Measurements from ENCODE around the gene NKX2-8.
A peak's percentile ranks its signal among the peaks of the same experiment; 100 is the strongest.

Gene NKX2-8

DNA sequence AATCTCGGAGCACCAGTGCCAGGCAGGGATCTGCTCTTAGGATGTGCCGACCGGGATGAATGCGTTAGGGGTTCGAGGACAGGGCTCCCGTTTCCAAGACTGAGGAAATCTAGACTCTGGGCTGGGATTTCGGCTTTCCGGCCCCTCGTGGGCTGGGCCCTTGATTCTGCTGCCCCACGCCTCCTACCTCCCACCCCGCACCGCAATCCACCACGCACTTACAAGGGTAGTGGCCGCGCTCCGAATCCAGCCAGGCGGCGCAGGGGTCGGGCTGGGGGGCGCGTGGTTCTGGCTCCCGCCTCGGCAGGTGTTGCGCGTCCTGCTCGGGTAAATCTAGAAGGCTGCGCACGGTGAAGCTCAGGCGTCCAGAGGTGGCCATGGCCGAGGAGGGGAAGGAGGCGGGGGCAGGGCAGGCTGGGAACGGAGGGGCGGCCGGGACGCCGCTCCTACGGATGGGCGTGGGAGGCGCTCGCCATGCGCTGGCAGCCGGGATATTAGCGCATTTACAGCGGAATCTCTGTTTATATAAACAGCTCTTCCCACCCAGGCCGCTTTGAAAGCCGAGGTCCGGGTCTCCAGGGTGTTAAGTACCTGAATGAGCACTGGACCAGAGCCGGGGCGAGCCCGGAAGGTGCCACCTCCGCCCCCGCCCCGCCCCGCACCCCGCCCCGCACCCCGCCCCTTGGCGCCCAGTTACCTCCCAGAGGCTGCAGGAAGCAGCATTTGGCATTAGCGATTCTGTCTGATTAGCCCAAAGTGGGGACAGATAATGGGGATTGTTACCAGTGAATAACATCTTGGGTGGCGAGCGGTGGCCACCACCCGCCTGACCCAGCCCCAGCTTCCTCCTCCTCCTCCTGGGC, at the start of gene NKX2-8:
Gene NKX2-8, minus strand, starts transcription at position 604 of the 863 bp plus-strand sequence. Its CDS starts 225 bp downstream, at position 379.
- no peak for TF ChIP-seq POLR2A (IDR thresholded peaks at IDR 0.05; ENCODE audit: low read length)
- no peak for TF ChIP-seq GATA1 (IDR thresholded peaks at IDR 0.05; ENCODE audit: low read depth, low read length)
- no peak for DNase-seq

DNA sequence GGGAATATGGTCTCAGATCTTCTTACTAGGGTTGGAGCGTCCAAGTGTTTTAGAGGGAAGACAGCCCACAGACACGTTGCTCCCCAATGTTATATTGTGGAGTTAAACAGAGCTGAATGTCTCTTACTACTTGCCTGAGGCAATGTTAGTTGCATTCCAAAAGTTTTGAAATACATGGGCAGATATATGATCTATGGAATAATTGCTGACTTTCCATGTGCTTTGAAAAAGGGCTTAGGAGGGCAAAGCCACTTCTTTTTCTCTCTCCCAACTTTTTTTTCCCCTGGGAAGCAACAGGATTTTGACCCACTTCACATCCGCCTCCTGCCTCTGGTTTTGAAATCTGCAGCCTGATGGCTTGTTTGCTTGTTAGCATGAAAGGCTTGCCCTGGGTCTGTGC, 45.6 kb upstream of the NKX2-8 start:
- DNase-seq = no peak
- TF ChIP-seq GATA1 (IDR thresholded peaks at IDR 0.05; ENCODE audit: low read depth, low read length) (no peak), POLR2A (IDR thresholded peaks at IDR 0.05; ENCODE audit: low read length) (no peak)

DNA sequence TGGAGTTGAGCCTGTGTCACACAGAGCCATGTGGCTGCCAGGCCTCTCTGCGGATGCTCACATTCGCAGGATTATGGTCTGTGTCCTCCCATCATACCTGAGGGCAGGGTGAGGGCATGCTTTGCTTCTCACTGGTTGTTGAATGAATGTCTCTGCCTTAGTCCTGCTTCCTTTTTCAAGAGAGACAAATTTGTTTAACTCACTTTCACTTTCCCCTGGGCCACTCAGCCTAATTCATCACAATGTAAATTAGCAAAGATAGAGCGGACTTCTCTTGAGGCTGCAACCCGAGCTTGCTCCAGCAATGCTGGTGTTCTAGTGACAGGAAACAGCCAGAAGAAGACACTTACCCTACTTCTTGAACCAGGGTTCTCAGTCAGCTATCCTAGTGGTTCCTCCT, 43.7 kb upstream of the NKX2-8 start:
- no peak for DNase-seq
- TF ChIP-seq GATA1 (IDR thresholded peaks at IDR 0.05; ENCODE audit: low read depth, low read length) = no peak
- no peak for TF ChIP-seq POLR2A (IDR thresholded peaks at IDR 0.05; ENCODE audit: low read length)

DNA sequence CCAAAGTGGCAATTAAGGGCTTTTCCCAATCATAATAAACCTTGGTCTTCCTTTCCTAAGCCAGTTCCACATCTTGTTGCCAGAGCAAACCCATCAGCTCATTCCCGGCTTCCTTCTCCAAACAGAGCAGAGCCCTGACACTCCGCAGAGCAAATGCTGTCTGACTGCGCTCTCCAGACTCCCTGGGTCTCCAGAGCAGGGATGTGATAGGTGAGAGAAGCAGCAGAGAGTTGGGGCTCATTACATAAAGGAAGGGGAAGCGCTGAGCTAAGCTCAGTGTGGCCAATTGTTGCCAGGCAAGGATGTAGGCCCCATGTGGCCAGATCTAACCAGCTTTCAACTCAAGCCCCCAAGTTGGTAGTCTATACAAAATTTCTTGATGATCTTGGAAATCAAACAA, 43.0 kb upstream of the NKX2-8 start:
- TF ChIP-seq POLR2A (IDR thresholded peaks at IDR 0.05; ENCODE audit: low read length) = no peak
- TF ChIP-seq GATA1 (IDR thresholded peaks at IDR 0.05; ENCODE audit: low read depth, low read length) = no peak
- no peak for DNase-seq

DNA sequence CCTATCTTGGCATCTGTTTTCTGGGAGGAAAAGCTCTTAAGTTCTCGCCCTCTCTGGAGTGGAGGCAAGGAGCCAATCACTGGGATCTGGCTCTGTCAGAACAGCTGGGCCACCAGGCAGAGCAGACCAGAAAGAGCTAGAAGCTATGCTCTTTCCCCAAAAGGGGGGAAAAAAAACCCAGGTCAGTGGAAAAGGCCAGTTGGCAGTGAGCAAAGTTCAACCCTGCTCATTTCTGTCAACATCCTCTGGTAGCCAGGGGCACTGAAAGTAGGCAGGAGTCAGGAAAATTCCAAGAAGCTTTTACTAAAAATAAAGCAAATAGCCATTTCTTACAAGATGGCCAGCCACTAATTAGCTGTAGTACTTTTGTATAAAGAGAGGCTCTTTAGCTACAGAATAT, 42.6 kb upstream of the NKX2-8 start:
- no peak for DNase-seq
- TF ChIP-seq POLR2A (IDR thresholded peaks at IDR 0.05; ENCODE audit: low read length) = no peak
- TF ChIP-seq GATA1 (IDR thresholded peaks at IDR 0.05; ENCODE audit: low read depth, low read length) = no peak

DNA sequence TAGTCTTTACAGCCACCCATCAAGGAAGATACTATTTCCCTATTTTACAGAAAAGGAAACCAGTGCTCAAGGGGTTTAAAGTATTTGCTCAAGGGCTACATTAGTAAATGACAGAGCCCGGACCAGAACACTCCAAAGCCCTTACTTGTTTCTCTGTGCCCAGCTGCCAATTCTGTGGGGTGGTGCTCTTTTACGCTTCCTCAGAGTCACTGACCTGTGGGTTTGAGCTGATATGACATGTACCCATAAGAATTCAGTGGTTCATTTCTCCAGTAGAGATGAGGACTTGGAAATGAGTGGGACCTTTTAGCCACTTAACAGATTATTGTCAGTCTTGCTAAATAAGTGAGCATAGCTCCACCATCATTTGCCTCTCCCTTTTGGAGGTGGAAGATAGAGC, 37.4 kb upstream of the NKX2-8 start:
- TF ChIP-seq GATA1 (IDR thresholded peaks at IDR 0.05; ENCODE audit: low read depth, low read length) (no peak), POLR2A (IDR thresholded peaks at IDR 0.05; ENCODE audit: low read length) (no peak)
- DNase-seq = no peak

DNA sequence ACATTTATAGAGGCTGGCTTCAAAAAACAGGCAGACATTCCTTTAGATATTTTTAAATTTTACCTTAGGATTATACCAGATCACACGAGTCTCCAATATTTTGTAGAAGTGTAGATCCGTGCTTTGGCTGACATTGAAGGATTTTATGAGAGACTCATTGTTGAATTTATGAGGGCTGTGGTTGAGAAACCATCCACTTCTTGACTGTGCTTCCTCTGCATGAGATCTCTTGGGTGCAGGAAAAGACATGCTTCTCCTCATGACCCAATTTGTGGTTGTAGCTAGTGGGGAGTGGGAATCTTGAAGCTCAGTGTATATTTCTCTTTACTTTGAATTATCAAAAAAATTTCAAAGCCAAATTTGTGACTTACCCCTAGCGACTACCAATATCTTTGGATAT, 36.7 kb upstream of the NKX2-8 start:
- no peak for TF ChIP-seq GATA1 (IDR thresholded peaks at IDR 0.05; ENCODE audit: low read depth, low read length)
- no peak for TF ChIP-seq POLR2A (IDR thresholded peaks at IDR 0.05; ENCODE audit: low read length)
- no peak for DNase-seq

DNA sequence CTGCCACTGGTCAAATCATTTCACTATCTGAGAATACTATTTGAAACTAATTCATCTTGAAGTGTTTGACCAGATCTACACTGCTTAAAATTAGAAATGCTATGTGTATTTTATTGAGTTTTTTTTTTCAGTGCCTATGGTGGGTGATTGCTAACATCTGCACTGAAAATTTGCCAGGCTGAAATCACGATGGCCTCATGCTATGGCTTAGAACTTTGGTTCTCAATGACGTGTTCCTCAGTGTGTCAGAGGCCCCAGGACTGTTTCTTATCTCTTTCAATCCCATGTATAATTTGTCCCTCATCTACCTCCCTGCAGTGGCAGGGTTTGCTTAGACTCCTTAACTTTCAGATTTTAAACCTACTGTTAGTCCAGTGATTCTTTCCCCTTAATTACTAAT, 36.2 kb upstream of the NKX2-8 start:
- DNase-seq = no peak
- no peak for TF ChIP-seq POLR2A (IDR thresholded peaks at IDR 0.05; ENCODE audit: low read length)
- no peak for TF ChIP-seq GATA1 (IDR thresholded peaks at IDR 0.05; ENCODE audit: low read depth, low read length)

DNA sequence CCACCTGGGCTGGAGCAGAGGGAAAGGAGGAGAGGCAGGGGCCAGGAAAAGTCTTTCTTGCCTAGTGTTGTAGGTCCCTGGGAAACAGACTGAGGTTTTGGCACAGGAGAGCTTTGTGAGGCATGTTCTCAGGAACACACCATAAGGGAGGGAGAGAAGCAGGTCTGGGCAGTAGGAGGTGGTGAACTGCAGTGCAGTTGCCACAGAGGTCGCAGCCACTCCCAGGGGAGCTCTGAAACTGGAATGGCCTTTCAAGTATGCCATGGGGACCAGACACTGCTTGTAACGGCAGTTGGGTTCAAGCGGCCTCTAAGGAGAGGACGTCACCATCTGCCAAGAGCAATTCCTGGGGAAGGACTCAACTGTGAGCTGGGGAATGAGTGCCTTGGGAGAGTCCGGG, 35.4 kb upstream of the NKX2-8 start:
- no peak for DNase-seq
- TF ChIP-seq POLR2A (IDR thresholded peaks at IDR 0.05; ENCODE audit: low read length) = no peak
- no peak for TF ChIP-seq GATA1 (IDR thresholded peaks at IDR 0.05; ENCODE audit: low read depth, low read length)

DNA sequence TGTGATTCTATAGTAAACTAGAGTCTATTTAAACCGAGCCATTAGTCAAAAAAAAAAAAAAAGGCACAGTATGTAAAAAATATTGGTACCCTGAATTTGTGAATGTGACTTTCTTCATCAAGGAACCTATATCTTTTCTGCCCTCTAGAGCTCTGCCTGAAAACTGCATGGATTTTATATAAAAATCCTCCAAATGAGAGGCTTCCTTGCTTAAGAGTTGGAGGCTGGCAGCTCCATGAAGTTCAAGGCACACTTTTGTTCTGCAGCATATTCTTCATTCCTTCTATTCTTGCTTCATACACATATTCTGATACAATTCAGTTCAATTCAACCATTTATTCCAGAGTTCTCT, 23.1 kb upstream of the NKX2-8 start:
- TF ChIP-seq GATA1 (IDR thresholded peaks at IDR 0.05; ENCODE audit: low read depth, low read length) (no peak), POLR2A (IDR thresholded peaks at IDR 0.05; ENCODE audit: low read length) (no peak)
- DNase-seq = no peak

DNA sequence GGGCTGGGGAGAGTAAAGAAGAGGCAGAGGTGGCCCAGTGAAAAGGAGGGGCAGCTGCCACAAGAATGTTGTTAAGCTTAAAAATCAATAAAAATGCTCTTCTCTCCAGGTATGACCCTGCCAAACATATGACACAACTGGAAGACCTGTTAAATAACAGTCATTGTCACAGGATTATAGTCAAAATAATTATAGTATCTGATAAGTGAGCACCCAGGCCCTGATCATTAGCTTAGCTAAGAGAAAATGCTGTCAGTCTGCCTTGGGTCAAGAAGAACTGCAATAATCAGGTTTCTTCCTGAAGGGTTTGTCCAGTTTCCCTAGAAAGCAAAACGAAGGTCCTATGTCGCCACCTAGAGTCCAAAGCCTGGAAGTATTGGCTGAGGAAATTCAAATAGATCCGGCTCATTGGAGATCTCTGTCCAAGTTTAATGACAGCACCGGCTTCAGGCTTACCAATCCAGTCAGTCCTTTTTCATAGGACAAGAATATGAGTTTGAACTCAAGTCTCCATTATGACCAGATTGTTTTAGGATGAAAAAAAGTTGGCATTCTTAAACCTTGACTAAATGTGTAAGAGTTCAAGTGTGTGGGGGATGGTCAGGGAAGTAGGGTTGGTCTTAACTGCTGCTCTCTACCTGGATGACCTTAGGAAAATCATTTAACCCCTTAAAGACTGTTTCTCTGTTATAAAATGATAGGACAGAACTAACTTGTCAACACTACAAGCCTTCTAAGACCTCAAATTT, 22.5 kb upstream of the NKX2-8 start:
- TF ChIP-seq POLR2A (IDR thresholded peaks at IDR 0.05; ENCODE audit: low read length) (no peak), GATA1 (IDR thresholded peaks at IDR 0.05; ENCODE audit: low read depth, low read length) (no peak)
- DNase-seq = peak; percentile 63 to 80

DNA sequence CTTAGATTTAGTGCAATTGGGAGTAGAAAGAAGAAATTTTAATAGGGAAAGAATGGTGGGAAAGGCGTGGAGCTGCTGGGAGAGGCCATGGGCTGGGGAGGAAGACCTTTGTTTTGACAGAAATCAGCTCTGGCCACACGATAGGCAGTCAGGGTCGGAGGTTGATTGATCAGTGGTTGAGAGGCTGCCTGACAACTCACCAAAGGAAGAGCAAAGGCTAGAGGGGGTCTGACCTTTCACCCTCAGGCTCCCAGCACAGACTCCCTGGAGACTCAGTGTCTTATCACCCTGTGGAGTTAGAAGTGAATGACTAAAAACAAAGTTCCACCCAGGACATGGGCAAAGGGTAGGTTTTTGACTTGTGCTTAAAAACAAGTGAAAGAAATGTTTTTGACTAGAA, 18.0 kb upstream of the NKX2-8 start:
- DNase-seq = no peak
- TF ChIP-seq GATA1 (IDR thresholded peaks at IDR 0.05; ENCODE audit: low read depth, low read length) = no peak
- no peak for TF ChIP-seq POLR2A (IDR thresholded peaks at IDR 0.05; ENCODE audit: low read length)

DNA sequence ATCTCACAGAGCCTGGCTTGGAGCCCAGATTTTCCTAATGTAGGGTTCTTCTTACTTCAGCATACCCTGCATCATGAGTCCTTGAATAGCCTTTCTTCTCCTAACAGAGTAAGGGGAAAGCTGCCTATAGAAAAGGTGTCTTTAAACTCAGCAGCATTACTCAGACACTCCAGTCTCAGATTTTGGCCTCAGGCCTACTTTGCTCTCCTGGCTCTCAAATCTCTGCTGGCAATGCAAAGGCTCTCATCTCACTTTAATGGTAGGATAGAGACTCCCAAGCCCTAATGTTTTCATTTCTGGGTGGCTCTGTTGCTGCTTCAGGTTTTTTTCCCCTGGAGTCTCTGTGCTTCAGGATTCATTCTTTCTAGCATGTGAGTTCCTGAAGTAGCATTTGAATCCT, 9.1 kb upstream of the NKX2-8 start:
- DNase-seq = no peak
- TF ChIP-seq GATA1 (IDR thresholded peaks at IDR 0.05; ENCODE audit: low read depth, low read length) (no peak), POLR2A (IDR thresholded peaks at IDR 0.05; ENCODE audit: low read length) (no peak)

DNA sequence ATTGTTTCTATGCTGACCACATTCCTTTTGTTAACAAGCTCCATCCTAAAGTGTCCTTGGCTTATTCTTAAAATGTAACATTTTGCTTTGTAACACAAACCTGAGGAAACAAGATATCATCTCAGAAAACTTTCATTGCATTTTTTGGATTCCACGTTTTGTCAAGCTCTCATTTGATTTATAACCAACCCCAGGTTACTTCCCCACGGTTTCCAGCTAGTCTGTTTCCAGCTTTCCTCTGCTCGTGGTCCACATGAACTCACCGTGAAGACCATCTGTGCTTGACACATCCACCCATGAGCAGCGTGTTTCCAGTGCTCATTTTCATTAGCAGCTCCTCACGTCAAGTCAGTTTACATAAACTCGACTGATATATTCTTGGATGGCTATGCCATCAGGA, 6.4 kb upstream of the NKX2-8 start:
- TF ChIP-seq POLR2A (IDR thresholded peaks at IDR 0.05; ENCODE audit: low read length) (no peak), GATA1 (IDR thresholded peaks at IDR 0.05; ENCODE audit: low read depth, low read length) (no peak)
- no peak for DNase-seq

DNA sequence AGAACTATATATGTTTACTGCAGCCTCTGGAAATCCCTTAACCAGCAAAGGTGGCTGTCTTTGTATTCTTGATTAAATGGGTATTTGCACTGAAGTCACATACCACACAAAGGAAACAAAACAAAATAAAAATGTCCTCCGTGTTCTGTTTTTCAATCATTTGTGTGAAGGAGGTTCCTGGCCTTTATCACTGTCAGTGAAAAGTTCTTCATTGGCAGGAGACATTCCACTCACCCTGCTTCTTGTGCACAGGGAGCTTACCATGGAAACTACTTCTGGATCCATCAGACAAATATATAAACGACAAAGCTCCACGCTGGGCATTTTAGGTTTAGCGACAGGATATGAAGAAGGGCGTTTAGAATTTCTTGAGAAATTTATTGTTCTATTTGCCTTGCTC, 5.7 kb upstream of the NKX2-8 start:
- no peak for DNase-seq
- TF ChIP-seq POLR2A (IDR thresholded peaks at IDR 0.05; ENCODE audit: low read length) (no peak), GATA1 (IDR thresholded peaks at IDR 0.05; ENCODE audit: low read depth, low read length) (no peak)
